Eye (tissue), 1 donor: ENCODE data around the gene TST.
A peak's percentile ranks its signal among the peaks of the same experiment; 100 is the strongest.
"Not testable (repeated sequence)": the region's sequence is repeated elsewhere in the genome, so short reads cannot be mapped to it uniquely, and the experiment has no call there.

Experiments used
- DNase-seq: peaks from one replicate; pipeline ENCODE4 v3.0.0-alpha.2; 2015

TST gene

DNA sequence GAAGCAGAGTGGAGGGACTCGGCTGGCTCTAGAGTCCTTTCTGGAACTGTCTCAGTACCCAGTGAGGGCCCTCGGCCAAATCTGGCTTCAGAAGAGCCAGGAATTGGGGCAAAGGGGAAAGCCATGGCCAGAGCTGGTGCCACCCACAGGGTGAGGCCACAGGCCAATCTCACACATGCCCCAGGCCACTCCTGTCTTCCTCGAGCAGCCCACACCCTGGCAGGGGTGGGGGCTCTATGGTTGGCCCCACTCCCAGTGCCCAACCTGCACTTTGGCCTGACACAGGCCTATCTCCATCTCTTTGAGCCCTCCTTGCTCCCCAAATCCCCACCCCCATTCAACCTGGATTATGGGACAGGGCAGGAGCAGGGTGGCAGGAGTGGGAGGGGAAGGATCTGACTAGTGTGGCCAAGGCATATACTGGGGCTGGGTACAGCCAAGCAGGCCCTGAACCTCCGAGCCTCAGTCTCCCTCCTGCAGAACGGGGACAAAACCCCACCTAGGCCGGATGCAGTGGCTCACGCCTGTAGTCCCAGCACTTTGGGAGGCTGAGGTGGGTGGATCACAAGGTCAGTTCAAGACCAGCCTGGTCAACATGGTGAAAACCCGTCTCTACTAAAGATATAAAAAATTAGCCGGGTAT is 6.9 kb downstream of the TST start:
- no peak for DNase-seq

DNA sequence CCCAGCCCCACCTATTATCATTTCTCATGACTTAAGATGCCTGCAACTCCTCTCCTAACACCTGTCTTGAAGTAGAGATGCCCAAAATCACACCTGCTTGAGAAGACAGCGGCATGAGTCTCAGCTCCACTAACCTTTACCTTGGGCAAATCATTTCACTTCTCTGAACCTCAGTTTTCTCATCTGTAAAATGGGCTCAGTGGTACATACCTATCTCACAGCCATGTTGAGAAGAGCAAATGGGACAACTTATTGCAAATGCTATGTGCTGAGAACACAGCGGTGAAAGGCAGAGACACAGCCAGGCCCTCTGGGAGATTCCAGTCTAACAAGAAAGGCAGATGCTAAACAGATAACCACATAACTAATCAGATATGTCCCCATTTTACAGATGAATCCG is 7.8 kb downstream of the TST start:
- DNase-seq = no peak

DNA sequence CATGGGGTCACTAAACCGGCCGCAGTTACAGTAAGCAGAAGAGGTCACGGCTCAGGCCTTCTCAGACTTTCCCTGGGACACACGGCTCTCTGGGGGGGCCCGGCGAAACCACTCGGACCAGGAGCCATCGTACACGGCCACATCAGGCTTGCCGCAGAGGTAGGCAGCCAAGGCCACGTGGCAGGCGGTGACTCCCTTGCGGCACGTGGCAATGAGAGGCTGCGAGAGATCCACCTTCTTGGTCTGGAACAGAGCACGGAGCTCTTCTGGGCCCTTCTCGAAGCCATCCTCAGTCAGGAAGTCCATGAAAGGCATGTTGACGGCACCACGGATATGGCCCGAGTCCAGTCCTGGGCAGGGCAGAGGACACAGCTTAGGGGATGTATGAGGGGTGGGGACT is 8.3 kb downstream of the TST start:
- no peak for DNase-seq

DNA sequence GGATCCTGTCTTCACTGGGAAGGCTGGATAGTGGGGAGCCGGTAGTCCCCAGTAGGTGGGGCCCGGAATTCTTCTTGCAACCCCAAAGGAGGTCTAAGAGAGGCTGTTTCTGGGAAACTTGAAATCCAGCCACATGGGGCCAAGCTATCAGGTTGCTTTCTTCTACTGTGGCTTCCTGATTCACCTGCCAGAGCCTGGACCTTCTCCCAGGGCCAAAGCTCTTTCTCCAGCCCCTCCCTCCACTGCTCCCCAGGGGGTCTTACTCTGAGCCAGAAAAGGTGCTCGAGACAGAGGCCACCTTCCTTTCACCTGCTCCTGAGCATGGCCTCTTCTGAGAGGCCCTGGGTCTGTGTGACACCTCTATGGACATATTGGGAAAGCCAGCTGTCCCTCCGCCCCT is 9.1 kb downstream of the TST start:
- DNase-seq = no peak

DNA sequence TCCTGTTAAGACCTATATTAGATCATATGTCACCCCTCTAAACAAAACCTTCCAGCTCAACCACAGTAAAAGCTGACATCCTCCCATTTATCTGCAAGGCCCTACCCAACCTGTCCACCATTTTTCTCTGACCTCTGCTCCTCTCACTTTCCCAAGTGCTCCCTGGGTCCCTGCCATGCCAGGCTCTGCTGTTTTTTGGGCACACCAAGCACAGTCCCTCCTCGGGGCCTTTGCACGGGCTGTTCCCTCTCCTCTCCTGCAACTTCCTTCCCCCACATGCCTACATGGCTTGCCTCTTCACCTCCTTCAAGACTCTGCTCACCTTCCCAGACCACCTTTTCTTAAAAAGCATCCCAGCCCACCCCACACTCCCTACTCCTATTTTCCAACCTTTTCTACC is 9.8 kb downstream of the TST start:
- no peak for DNase-seq

DNA sequence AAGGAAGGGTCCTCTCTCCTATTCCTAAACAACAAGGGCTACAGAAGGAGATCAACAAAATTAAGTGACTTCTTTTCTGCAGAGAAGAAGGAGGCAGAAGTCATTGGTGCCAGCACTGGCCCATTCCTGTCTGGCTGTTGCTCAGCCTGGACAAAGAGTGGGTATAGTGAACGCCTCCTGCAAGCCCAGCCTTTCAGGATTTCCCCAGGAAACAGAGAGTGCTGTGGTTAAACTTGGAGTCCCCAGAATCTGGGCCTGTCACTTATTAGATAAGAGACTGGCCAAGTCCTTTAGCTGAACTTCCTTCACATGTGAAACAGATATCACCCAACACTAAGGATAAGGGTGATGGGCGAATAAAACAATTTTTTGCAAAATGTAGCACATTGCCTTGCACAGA is 10.9 kb downstream of the TST start:
- DNase-seq = no peak

DNA sequence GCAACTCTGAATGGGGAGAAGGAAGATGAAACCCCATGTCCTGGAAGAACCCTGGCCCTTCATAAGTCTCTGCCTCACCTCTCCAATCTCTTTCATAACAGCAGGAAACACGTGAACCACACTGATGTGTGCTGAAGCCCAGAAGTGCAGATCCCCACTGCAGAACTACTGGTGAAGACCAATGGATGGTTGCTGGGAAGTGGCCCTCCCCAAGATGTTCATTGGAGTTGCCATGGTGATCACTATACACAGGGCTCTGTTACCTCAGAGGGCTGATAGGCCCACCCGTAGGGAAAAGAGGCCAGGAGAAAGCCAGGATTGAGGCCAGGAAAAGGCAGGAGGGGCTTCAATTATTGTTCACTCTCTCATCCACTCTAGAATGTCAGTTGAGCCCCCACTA is 11.6 kb downstream of the TST start:
- DNase-seq = peak; percentile 43

DNA sequence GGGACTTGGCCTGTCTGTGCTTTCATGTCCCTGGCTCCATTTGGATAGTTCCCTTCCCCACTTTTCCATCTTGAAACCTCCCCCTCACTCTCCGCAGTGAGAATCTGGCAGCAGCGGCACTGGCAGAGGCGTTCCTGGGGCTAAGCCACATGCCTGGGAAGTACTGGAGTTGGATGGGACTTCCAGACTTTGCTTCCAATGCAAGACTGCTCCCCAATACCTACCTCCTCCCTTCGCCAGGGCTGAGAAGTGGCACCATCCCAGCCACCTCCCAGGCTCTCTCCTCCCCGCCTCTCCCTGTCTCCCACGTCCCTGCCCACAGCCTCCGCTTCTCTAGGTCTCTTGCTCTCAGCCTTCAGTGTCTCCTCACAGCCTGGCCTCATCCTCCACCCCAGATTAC is 16.6 kb downstream of the TST start:
- DNase-seq = no peak

DNA sequence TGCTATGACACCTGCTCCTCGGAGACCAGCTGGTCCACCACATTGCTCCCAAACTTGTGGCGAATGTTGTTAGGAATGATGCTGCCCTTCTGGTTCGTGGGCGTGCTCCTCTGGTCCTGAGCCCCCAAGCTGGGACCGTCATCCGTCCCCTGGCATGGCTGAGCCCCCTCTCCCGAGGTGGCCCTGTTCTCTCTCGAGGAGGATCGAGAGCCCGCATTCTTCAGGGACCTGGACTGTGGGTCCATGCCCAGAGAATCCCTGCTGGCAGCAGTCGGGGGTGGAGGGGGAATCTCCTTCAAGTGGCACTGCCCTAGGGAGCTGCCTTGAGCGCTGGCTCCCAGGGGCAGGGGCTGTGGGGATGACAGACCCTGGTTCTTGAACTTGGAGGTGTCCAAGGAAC is 17.4 kb downstream of the TST start:
- DNase-seq = no peak

DNA sequence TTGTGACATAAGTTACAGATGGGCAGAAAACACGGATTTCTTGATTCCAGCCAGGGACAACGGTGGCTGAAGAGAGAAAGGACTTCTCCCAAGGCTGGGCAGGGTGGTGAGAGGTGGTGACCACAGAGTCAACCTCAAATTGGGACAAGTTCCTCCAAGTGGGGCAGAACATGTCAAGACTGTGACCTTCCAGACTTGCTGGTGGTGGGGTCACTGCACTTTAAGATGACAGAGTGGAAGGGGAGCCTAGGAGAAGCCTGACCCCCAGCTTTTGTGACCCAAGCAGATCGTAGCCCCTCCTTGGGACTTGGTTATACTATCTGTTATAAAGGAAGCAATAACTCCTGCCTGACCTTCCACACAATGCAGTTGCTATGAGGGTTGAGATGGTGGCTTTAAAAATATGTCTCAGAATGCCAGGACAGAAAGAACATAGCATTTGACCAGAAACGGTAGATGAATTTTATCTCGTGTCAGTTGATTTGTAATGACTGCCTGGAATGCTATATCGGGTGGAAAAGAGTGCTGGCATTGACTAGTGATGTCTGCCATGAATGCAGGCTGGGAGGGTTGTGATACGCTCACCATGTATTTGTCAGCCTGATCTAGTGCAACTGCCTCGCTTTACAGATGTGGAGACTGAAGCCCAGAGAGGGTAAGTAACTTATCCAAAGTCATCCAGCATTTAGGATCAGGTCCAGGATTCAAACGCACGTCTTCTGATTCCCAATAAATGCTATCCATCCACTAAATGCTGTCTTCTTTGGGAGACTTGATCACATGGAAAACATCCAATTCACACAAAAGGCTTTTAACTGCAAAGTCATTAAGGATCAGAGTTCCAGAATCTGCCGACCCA is 18.3 kb downstream of the TST start:
- DNase-seq = no peak

DNA sequence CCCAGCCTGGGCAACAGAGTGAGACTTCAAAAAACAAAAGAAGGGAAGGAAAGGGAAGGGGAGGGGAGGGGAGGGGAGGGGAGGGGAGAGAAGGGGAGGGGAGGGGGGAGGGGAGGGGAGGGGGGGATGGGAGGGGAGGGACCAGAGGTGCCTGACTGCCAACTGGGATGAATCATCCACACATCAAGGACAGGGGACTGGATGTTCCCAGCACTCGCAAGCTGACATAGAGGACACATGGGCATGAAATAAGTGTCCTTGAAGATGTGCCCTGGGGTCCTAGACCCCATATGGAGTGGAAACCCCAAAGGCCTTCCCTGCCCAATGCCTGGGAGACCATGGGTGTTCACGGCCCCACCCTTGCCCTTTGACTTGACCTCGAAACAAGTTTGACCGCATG is 19.8 kb downstream of the TST start:
- no peak for DNase-seq

DNA sequence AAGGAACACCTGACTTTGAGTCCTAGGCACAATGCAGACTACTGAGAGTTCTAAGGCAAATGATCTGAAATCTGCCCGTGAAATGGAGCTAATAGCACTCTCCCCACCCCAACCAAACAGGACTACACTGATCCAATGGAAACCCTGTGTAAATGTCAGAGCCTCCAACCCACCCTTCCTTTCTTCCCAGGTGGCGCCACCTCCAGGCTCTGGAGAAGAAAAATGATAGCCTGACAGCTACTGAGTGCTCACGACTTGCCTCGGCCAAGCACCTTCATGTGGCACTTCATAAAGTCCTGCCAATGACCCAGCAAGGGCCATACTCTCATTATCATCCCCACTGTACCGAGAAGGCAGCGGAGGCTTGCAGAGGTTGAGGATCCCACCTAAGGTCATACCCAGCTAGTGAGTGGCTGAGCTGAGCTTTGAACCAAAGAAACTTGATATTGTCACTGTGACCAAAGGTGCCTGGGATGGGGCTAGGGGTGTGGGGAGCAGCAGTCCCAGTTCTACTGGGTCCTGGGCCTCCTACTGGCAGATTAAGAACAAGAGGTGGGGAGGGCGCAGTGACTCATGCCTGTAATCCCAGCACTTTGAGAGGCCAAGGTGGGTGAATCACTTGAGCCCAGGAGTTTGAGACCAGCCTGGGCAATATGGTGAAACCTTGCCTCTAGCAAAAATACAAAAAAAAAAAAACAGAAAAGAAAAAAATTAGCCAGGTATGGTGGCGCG is 20.5 kb downstream of the TST start:
- no peak for DNase-seq

DNA sequence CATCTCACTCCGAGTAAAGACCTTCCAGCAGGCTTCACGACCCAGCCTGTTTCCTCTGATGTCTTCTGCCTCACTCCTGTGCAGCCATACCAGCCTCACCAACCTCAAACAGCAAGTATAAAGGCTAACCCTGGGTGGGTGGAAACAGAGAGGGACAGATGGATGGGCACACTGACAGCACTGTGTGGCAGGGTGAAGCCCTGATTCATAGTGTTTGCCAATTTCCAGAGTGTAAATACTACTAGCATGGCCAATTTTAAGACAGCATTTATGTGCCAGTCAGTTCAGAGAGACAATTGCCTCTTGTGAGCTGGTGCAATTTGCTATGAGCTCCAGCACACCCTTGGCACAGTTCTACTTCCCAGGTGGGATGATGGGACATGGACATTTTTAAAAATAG is 21.5 kb downstream of the TST start:
- DNase-seq = no peak

DNA sequence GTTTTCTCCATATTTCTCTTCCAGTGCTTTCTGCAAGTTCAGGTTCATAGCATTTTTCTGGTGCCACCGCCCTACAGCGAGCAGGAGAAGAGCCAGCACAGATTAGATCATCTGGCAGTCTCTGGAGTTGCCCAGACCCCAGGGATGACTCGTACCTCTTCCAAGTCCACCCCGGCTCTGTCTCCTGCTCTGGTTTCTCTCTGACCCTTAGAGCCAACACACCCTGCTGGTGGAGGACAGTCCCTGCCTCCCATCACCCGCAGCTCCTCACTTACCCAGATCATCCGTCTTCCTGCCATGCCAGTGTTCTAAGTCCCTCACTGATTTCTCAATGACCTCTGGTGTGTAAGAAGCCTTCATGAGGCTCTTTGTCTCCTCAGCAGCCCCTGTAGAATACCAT is 28.0 kb downstream of the TST start:
- no peak for DNase-seq

DNA sequence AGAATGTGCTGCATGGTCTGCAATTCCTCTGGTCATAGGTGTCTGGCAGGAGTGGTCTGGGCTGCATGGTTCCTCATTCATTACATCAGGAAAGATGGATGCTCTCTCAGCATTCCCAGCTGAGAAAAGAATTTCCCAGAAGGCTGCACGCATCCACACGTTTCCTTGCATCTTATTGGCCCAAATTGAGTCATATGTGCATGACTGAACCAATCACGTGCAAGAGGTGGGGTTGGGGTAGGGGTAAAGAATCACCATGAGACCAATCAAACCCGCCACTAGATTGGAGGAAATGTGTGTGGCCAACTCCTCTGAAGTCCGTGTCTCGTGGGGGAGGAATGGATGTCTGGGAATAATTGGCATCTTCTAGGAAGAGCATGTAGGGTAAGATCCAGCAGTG is 28.8 kb downstream of the TST start:
- DNase-seq = no peak

DNA sequence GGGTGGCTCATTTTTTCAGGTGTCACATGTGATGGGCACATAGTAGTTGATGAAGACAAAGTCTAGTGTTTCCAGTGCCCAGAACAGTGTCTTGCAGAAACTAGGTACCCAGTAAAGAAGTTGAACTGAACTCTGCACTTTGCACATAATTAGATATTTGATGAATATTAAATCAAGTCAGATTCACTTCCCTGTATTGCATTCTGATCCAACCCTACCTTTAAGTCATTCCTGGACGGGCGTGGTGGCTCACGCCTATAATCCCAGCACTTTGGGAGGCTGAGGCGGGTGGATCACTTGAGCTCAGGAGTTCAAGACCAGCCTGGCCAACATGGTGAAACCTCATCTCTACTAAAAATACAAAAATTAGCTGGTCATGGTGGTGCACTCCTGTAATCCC is 30.2 kb downstream of the TST start:
- DNase-seq = not testable (repeated sequence)

DNA sequence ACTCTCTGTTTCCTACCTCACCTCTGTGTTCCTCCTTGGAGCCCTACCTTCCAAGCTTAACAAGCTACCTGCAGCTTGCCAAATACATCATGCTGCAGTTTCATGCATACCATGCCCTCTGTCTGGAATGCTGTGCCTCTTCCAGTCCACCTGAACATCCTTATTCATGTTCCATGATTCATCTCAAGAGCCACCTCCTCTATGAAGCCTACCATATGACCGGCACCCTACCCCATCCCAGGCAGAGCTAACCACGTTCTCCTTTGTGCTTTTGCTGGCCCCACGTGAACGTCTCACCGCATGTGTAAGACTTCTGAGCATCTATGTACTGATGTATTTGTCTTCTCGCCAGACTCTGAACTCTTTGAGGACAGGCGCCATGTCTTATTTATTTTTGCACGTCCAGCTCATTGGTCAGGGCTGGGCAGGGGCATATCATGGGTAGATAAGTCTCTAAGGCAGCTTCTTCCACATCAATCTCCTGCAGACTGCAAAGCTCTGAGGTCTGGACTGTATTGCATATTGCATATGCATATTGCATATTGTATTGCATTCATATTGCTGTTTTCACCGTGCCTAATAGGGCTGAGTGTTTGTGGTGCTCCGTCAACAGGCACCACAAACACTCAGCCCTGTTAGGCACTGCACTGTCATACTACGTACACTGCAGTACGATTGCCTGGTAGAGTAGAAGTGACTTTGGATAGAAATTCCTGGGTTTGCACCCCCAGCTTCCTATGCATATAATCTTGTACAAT is 31.0 kb downstream of the TST start:
- no peak for DNase-seq

DNA sequence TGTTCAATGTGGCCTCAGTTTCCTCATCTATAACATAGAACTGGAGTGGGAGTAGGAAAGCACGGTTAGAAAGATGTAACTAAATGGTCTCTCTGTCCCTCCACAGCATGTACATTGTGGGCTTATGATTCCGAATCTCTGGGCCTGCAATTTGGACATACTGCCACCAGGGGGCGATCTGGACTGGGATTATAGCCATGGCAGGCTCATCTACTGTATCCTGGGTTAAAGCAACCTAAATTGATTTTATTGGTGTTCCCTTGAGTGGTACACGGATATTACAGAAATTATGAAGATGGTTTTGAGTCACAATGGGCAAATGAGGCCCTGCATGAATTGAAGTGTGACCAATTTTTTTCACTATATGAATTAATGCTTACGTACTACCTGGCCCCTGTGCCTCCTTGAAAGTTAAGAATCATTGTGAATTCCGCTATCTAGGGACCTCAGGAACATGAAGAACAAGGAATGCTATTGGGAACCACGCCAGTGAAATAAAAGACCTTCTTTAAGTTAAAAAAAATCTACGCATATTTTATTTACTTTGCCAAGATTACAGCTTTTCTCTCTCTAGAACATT is 32.9 kb downstream of the TST start:
- DNase-seq = no peak

DNA sequence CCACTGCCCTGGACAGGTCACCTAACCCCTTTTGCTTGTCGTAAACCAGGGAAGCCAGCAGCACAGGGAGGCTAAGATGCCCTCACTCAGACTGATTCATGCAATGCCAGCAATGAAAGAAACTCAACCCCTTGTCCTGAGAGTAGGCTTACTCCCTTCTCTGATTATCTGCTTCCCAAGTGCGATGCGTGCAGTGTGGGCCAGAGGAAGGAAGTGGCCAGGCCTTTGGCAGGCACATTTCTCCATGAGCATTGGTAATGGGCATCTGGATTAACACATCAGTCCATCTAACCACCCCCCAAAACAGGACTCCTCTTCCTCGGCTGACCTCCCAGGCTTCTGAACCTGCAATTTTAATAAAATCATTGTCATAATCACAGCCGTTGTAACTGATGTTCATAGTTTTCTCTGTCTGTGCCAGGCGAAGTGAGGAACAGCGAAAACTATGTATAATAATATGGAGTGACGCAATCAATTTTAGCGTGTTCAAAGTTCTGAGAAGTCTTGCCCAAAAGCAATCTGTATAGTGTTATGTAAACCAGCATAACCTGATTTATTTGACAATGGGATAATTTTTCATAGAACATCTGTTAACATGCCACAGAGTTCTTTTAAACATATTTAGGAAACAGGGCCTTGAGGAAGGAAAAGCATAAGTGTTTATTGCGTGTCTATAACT is 33.9 kb downstream of the TST start:
- no peak for DNase-seq

DNA sequence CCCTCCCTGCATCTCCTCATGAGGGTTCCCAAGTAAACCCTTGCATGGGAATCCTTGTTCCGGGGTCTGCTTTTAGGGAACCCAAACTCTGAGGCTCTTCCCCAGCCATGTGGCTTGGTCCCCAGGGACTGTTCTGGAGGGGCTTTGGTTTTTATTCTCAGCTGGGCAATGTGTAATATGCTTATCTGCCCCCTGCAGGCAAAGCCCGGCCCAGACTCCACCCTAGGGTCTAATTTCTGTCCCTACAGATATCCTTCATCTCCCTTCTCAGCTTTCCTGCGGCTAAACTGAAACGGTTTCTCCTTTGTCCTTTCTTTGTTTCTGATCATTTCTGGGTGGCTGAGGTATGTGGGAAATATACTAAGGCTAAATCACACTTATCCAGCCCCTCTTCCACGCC is 37.1 kb downstream of the TST start:
- no peak for DNase-seq

DNA sequence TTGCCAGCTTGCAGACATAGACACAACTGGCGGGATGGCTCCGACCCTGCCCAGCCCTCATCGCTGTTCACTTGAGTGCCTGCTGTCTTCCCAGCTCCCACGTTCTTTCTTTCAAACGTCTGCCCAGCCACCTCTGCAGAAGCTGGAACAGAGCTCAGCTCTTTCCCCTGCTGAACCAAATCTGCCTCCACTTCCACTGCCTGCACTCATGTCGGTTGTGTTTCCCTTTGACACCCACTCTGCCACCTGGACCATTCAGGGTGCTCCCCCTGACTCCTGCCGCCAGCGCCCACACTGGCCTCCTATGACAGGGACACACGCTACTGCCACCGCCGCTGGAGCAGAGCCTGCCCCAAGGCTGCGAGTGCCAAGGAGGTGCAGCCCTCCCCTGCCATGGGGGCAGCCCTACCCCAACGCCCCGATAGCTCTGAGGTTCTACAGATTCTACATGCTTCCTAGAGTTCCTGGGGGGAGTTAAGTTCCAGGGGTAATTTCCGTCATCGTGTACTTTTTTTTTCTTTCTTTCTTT is 37.9 kb downstream of the TST start:
- no peak for DNase-seq
